ENCODE measurements around the gene CACNA1C.
A peak's percentile ranks its signal among the peaks of the same experiment; 100 is the strongest.

CACNA1C gene

GRCh38 chr12:2288875-2289274 is 236.1 kb downstream of the CACNA1C start:
- DNase-seq (ENCODE audit: low spot score), result no peak
- in situ Hi-C loops (cut with MboI; ENCODE audit: low sequenced_read_pairs, unreplicated experiment), result no loop called here
- no peak for TF ChIP-seq CTCF (IDR thresholded peaks at IDR 0.05; ENCODE audit: borderline replicate concordance, control extremely low read depth, extremely low read depth, insufficient read depth, missing control alignments)

- DNase-seq (ENCODE audit: low spot score), result no peak
- in situ Hi-C loops (cut with MboI; ENCODE audit: low sequenced_read_pairs, unreplicated experiment), result no loop called here
- TF ChIP-seq CTCF (IDR thresholded peaks at IDR 0.05; ENCODE audit: borderline replicate concordance, control extremely low read depth, extremely low read depth, insufficient read depth, missing control alignments), result no peak
Measured at GRCh38 chr12:2289525-2289924, 236.7 kb downstream of the CACNA1C start.

GRCh38 chr12:2290091-2290490 is 237.3 kb downstream of the CACNA1C start:
- in situ Hi-C loops (cut with MboI; ENCODE audit: low sequenced_read_pairs, unreplicated experiment), result no loop called here
- no peak for TF ChIP-seq CTCF (IDR thresholded peaks at IDR 0.05; ENCODE audit: borderline replicate concordance, control extremely low read depth, extremely low read depth, insufficient read depth, missing control alignments)
- no peak for DNase-seq (ENCODE audit: low spot score)

- TF ChIP-seq CTCF (IDR thresholded peaks at IDR 0.05; ENCODE audit: borderline replicate concordance, control extremely low read depth, extremely low read depth, insufficient read depth, missing control alignments), result no peak
- no peak for DNase-seq (ENCODE audit: low spot score)
- in situ Hi-C loops (cut with MboI; ENCODE audit: low sequenced_read_pairs, unreplicated experiment), result no loop called here
Measured at GRCh38 chr12:2290516-2291065, 237.8 kb downstream of the CACNA1C start.

GRCh38 chr12:2291182-2291832 is 238.5 kb downstream of the CACNA1C start:
- DNase-seq (ENCODE audit: low spot score), result peak; percentile 78
- in situ Hi-C loops (cut with MboI; ENCODE audit: low sequenced_read_pairs, unreplicated experiment), result no loop called here
- peak; percentile 49 for TF ChIP-seq CTCF (IDR thresholded peaks at IDR 0.05; ENCODE audit: borderline replicate concordance, control extremely low read depth, extremely low read depth, insufficient read depth, missing control alignments)

GRCh38 chr12:2291947-2292346 is 239.2 kb downstream of the CACNA1C start:
- DNase-seq (ENCODE audit: low spot score), result no peak
- in situ Hi-C loops (cut with MboI; ENCODE audit: low sequenced_read_pairs, unreplicated experiment), result no loop called here
- no peak for TF ChIP-seq CTCF (IDR thresholded peaks at IDR 0.05; ENCODE audit: borderline replicate concordance, control extremely low read depth, extremely low read depth, insufficient read depth, missing control alignments)
